GM12891 (cell line): Measurements from ENCODE around the gene BCAP31.

ENCODE experiments used
- POLR2A ChIP-seq: IDR thresholded peaks from 2 replicates; pipeline ENCODE4 v1.6.1; 2011; ENCODE audit warnings: low read depth, low read length, control low read depth
- POLR2AphosphoS5 ChIP-seq: IDR thresholded peaks from 2 replicates; pipeline ENCODE4 v1.6.1; 2011; ENCODE audit warnings: low read depth, low read length, control low read depth
- POU2F2 ChIP-seq: IDR thresholded peaks from 2 replicates; pipeline ENCODE4 v1.6.1; 2011; ENCODE audit warnings: low read depth, mild to moderate bottlenecking, control low read depth, low read length, moderate library complexity
- TAF1 ChIP-seq: IDR thresholded peaks from 2 replicates; pipeline ENCODE4 v1.6.1; 2011; ENCODE audit warnings: low read depth, low read length, control low read depth

GRCh38 chrX:153738056-153738605 is 13.9 kb upstream of the BCAP31 start:
- no peak for TF ChIP-seq POLR2A
- no peak for TF ChIP-seq TAF1
- TF ChIP-seq POU2F2, result no peak
- TF ChIP-seq POLR2AphosphoS5, result no peak
